Nephron progenitor cell (in vitro differentiated cells): ENCODE results near the gene EPS8.

ENCODE experiments used
- DNase-seq: peaks from one replicate; pipeline ENCODE4 v3.0.0; 2021
- H3K27ac Mint-ChIP-seq: 2 replicates; pipeline ENCODE4 v1.8.0; 2021; ENCODE audit warnings: mild to moderate bottlenecking, moderate library complexity, mixed read lengths
- H3K27me3 Mint-ChIP-seq: 2 replicates; pipeline ENCODE4 v1.8.0; 2021; ENCODE audit warnings: mild to moderate bottlenecking, low read depth, mixed read lengths; ENCODE audit not compliant: poor library complexity
- H3K36me3 Mint-ChIP-seq: 2 replicates; pipeline ENCODE4 v1.8.0; 2021; ENCODE audit warnings: low read depth, mixed read lengths
- H3K4me1 Mint-ChIP-seq: 2 replicates; pipeline ENCODE4 v1.8.0; 2021; ENCODE audit warnings: mixed read lengths
- H3K4me3 Mint-ChIP-seq: 2 replicates; pipeline ENCODE4 v1.8.0; 2021; ENCODE audit warnings: mild to moderate bottlenecking, moderate library complexity, mixed read lengths
- H3K9me3 Mint-ChIP-seq: 2 replicates; pipeline ENCODE4 v1.8.0; 2021; ENCODE audit warnings: mild to moderate bottlenecking, moderate library complexity, mixed read lengths
- CTCF ChIP-seq: fragments of 200-600 bp; sonication (generic); IDR thresholded peaks from 2 replicates; pipeline ENCODE4 v1.5.0; 2021; ENCODE audit warnings: antibody characterized with exemption

EPS8 gene

GRCh38 chr12:15721316-15722115 lies 67.7 kb downstream of the EPS8 start:
- H3K27me3 Mint-ChIP-seq: peaks cover 4% of the 10 kb centered on the region
- no peaks in the 10 kb centered on the region for H3K36me3 Mint-ChIP-seq
- H3K4me3 Mint-ChIP-seq: no peak overlapping the region
- no peak for TF ChIP-seq CTCF
- no peaks in the 10 kb centered on the region for H3K9me3 Mint-ChIP-seq
- no peak overlapping the region for H3K27ac Mint-ChIP-seq
- DNase-seq: no peak
- H3K4me1 Mint-ChIP-seq: peaks cover 19% of the 10 kb centered on the region

GRCh38 chr12:15720295-15720694 lies 68.9 kb downstream of the EPS8 start:
- Mint-ChIP-seq H3K27me3 (peaks cover 4% of the 10 kb centered on the region), H3K4me1 (peaks cover 7% of the 10 kb centered on the region), H3K4me3 (no peak overlapping the region), H3K9me3 (no peaks in the 10 kb centered on the region), H3K36me3 (no peaks in the 10 kb centered on the region), H3K27ac (no peak overlapping the region)
- no peak for DNase-seq
- no peak for TF ChIP-seq CTCF

- Mint-ChIP-seq H3K9me3 (no peaks in the 10 kb centered on the region), H3K27me3 (peaks cover 4% of the 10 kb centered on the region), H3K27ac (no peak overlapping the region), H3K36me3 (no peaks in the 10 kb centered on the region), H3K4me3 (no peak overlapping the region), H3K4me1 (no peaks in the 10 kb centered on the region)
- TF ChIP-seq CTCF: no peak
- DNase-seq: no peak
Measured at GRCh38 chr12:15719230-15719629, 70.0 kb downstream of the EPS8 start.

- Mint-ChIP-seq H3K36me3 (no peaks in the 10 kb centered on the region), H3K4me3 (no peak overlapping the region), H3K27ac (no peak overlapping the region), H3K27me3 (peaks cover 3% of the 10 kb centered on the region), H3K4me1 (no peaks in the 10 kb centered on the region), H3K9me3 (no peaks in the 10 kb centered on the region)
- no peak for TF ChIP-seq CTCF
- no peak for DNase-seq
Measured at GRCh38 chr12:15717940-15718567, 71.1 kb downstream of the EPS8 start.

- no peaks in the 10 kb centered on the region for H3K4me1 Mint-ChIP-seq
- DNase-seq: no peak
- no peaks in the 10 kb centered on the region for H3K27me3 Mint-ChIP-seq
Measured at GRCh38 chr12:15716581-15716980, 72.6 kb downstream of the EPS8 start.

More at GRCh38 chr12:15716581-15716980, 72.6 kb downstream of the EPS8 start:
- H3K4me3 Mint-ChIP-seq: no peak overlapping the region
- no peak for TF ChIP-seq CTCF
- H3K27ac Mint-ChIP-seq: no peak overlapping the region
- H3K9me3 Mint-ChIP-seq: no peaks in the 10 kb centered on the region
- no peaks in the 10 kb centered on the region for H3K36me3 Mint-ChIP-seq
